Small intestine (tissue), 7 donors: ENCODE measurements around the gene RASL11B. TPM values are rescaled to one million over a fixed set of nuclear protein-coding genes. Genes with fewer than 3 reads are reported as not detected.

ENCODE experiments used
- DNase-seq, 2 donors: peaks; one replicate each; pipeline versions ENCODE4 v3.0.0 to v3.0.0-alpha.2; 2013
- FAIRE-seq: peaks from 2 replicates; lab custom pipeline; 2012; peaks lifted over from hg19 to GRCh38; lab: Jason Lieb, UNC
- H3K27ac ChIP-seq, 3 donors: one replicate each; pipeline ENCODE4 v1.5.1; 2013; ENCODE audit warnings: low read length in 2 of 3, mild to moderate bottlenecking in 2 of 3, control low read depth in 1 of 3, inconsistent platforms in 1 of 3, low read depth in 1 of 3, moderate library complexity in 1 of 3
- H3K27me3 ChIP-seq, 3 donors: one replicate each; pipeline ENCODE4 v1.6.1; 2013; ENCODE audit warnings: low read length in 3 of 3, inconsistent platforms in 1 of 3; ENCODE audit not compliant: control insufficient read depth in 3 of 3, insufficient read depth in 3 of 3
- H3K36me3 ChIP-seq, 3 donors: one replicate each; pipeline ENCODE4 v1.6.1; 2013; ENCODE audit warnings: low read length in 3 of 3, inconsistent platforms in 1 of 3, low read depth in 1 of 3, mild to moderate bottlenecking in 1 of 3, moderate library complexity in 1 of 3; ENCODE audit not compliant: control insufficient read depth in 3 of 3, insufficient read depth in 2 of 3
- H3K4me1 ChIP-seq, 3 donors: one replicate each; pipeline ENCODE4 v1.6.1; 2013; ENCODE audit warnings: low read length in 2 of 3, inconsistent platforms in 1 of 3, low read depth in 1 of 3, mild to moderate bottlenecking in 1 of 3, moderate library complexity in 1 of 3; ENCODE audit not compliant: control insufficient read depth in 3 of 3, insufficient read depth in 2 of 3
- H3K4me3 ChIP-seq, 3 donors: one replicate each; pipeline ENCODE4 v1.5.1; 2013; ENCODE audit warnings: low read length in 3 of 3, control low read depth in 1 of 3, inconsistent platforms in 1 of 3, low read depth in 1 of 3, mild to moderate bottlenecking in 1 of 3, moderate library complexity in 1 of 3
- H3K9me3 ChIP-seq, 2 donors: one replicate each; pipeline ENCODE4 v1.6.1; 2013; ENCODE audit warnings: low read depth in 1 of 2, low read length in 1 of 2; ENCODE audit not compliant: control insufficient read depth in 2 of 2, insufficient read depth in 1 of 2
- WGBS, 3 donors: extraction: QIAGEN DNeasy Blood & Tissue Kit; methylation state at CpG; one replicate each; pipeline ENCODE4 v1.1.7; 2013; 5-methylcytosine and 5-hydroxymethylcytosine counted together
- polyA plus RNA-seq, 4 donors: library from polyadenylated mRNA; stranded (reverse) in 3 of 4; unstranded in 1 of 4; fragments of 200-250 nt in 3 of 4; fragments of 120-200 nt in 1 of 4; gene quantifications; one replicate each; pipeline versions ENCODE4 v1.2.1 to v1.2.3, GENCODE V29; 2013
- donor health status: healthy with polysubstance abuse.
- donor health status: control.
- donor health status: control.
- donor health status: Bipolar disorder and iron deficiency.
- donor health status: healthy.

Gene RASL11B
- polyA plus RNA-seq, 4 donors, result 0.60 to 1.4 TPM; not detected in 2

DNA sequence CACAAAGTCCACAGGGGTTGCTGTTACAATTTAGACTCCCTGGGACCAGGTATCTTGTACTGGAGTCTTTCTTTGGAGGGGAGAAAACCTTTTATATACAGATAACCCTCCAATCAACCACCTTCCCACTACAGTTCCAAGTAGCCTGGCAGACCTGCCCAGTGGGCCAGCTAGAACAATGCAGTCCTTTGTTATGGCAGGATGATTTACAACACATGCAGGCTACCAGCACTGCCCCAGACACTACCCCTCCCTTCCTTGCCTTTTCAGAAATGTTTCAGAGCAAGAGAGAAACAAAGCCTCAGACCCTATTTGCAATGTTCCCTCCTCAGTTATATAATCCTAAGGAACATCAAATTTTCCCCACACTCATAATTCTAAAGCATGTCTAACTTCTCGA lies 11.1 kb downstream of the RASL11B start:
- peak; percentile 27 to 45 for DNase-seq
- FAIRE-seq, result no peak
- no peak overlapping the region for H3K27ac ChIP-seq

DNA sequence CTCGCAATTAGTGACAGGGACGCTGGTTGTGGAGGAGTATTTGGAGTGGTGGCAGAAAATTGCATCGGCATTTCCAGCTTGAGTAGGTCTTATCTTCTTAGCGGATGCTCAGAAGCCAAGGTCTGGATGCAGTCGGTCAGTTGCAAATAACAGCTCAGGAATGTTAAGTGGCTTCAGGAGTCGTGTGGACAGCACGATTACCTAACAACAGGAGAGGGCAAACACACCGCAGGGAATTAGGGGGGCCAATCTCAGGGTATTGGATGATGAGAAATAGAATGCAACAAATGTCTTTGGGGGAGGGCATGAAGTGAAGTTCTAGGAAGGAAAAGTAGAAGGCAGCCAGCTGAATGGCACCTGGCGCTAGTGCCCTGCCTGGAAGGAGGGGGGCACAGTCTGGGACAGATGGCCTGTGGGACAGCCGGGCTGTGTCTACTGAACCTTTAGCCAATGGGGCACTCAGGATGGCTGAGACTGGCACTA lies 11.8 kb downstream of the RASL11B start:
- Histone ChIP-seq H3K4me3 (no peak overlapping the region), H3K27me3 (no peaks in the 10 kb centered on the region), H3K27ac (no peak overlapping the region), H3K36me3 (peaks cover 0 to 10% (median 2%) of the 10 kb centered on the region in 3 donors), H3K4me1 (peaks cover 0 to 7% (median 0%) of the 10 kb centered on the region in 3 donors), H3K9me3 (no peaks in the 10 kb centered on the region)
- FAIRE-seq (no peak), DNase-seq (peak; percentile 16 to 17)
- WGBS, 3 donors, result 18 to 62% (median 50%) methylated on average over 10 of the region's 10 CpGs

More for the DNA sequence above, 11.1 kb downstream of the RASL11B start:
- no peaks in the 10 kb centered on the region for H3K27me3 ChIP-seq
- H3K4me1 ChIP-seq, result peaks cover 0 to 7% (median 0%) of the 10 kb centered on the region in 3 donors
- 16 to 55% (median 49%) methylated on average over 1 of the region's 1 CpG for WGBS, 3 donors
- H3K36me3 ChIP-seq, result peaks cover 0 to 10% (median 2%) of the 10 kb centered on the region in 3 donors
- H3K4me3 ChIP-seq, result no peak overlapping the region
- H3K9me3 ChIP-seq, result no peaks in the 10 kb centered on the region

DNA sequence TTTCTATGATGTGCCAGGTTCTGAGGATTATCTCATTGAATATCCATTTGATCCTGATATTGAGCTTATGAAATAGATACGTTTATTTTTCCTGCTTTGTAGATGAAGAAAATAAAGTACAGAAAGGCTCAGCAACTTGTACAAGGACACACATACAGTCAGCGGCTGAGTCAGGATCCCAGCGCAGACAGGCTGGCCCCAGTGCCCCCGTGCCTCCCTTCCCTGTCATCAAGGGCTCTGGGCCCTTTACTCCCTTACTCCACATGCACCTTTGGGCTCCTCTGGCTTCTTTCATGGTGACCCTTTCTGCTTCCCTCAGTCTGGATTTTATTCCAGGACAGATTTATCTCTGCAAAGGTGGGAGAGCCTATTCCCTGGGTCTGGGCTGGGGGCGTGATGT lies 12.8 kb downstream of the RASL11B start:
- Histone ChIP-seq H3K4me3 (no peak overlapping the region), H3K36me3 (peaks cover 0 to 10% (median 2%) of the 10 kb centered on the region in 3 donors), H3K27ac (no peak overlapping the region), H3K9me3 (no peaks in the 10 kb centered on the region), H3K4me1 (peaks cover 0 to 7% (median 0%) of the 10 kb centered on the region in 3 donors), H3K27me3 (no peaks in the 10 kb centered on the region)
- DNase-seq (no peak), FAIRE-seq (no peak)
- 94 to 97% (median 95%) methylated on average over 5 of the region's 5 CpGs for whole genome bisulfite sequencing, 3 donors

DNA sequence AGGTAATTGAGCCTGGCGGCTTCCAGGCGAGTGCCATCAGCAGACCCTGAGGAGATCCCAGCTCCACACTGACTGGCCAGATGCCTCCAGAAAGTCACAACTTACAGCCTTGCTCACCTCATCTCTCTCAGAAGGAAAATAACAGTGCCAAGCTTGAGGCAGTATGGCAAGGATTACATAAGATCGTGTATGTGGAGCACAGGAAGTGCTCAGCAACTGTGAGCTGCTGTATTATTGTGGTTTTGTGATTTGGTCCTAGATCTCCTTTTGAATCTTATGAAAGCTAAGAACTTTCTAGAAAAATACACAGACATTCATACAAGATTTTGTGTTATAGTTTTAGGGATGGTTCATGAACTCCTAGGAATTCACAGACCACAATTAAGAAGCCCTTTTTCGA lies 14.0 kb downstream of the RASL11B start:
- FAIRE-seq (no peak), DNase-seq (no peak)
- no peak overlapping the region for H3K27ac ChIP-seq
- H3K27me3 ChIP-seq, result no peaks in the 10 kb centered on the region
- H3K4me3 ChIP-seq, result no peak overlapping the region
- H3K9me3 ChIP-seq, result no peaks in the 10 kb centered on the region
- 86 to 91% (median 89%) methylated on average over 4 of the region's 4 CpGs for WGBS, 3 donors
- H3K4me1 ChIP-seq, result peaks cover 0 to 7% (median 0%) of the 10 kb centered on the region in 3 donors
- H3K36me3 ChIP-seq, result peaks cover 0 to 13% (median 0%) of the 10 kb centered on the region in 3 donors

DNA sequence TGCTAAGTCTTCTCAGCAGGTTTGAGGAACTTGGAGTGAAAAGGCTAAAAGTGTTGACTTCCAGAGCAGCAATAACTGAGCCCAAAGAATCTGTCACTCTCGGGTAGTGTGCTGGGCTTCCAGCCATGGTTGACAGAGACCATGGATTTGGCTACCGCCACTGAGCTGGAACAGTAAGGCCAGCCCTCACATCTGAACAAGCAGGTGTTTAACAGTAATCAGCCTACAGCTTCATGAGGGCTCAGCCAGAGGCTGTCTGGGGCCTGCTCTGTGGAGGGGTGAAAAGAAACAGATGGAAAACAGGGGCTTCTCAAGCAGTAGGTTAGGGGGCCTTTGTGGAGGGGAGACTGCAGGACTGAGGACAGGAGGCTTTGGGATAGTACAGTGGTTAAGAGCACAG lies 14.9 kb downstream of the RASL11B start:
- DNase-seq (no peak), FAIRE-seq (no peak)
- Histone ChIP-seq H3K4me1 (peaks cover 0 to 7% (median 0%) of the 10 kb centered on the region in 3 donors), H3K4me3 (no peak overlapping the region), H3K27me3 (no peaks in the 10 kb centered on the region), H3K9me3 (no peaks in the 10 kb centered on the region), H3K27ac (no peak overlapping the region), H3K36me3 (peaks cover 0 to 8% (median 0%) of the 10 kb centered on the region in 3 donors)
- WGBS, 3 donors, result 74 to 89% (median 87%) methylated on average over 2 of the region's 2 CpGs

DNA sequence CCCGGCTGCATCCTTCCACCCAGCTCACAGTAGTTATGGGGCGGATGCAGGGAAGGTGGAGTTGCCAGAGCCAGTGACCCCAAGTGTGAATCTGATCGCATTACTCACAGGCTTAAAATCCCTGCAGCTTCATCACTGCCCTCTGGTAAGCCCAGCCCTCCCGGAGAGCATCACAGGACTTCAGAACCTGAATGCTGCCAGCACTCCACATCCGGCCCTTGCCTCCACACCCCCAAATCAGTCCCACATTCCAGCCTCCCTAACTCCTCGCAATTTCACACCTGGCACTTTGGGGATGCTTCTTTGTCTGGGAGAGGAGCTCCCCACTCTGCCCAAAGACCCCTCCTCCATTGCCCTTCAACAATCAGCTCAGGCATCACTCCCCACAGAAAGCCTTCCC lies 15.6 kb downstream of the RASL11B start:
- 91 to 98% (median 98%) methylated on average over 6 of the region's 6 CpGs for WGBS, 3 donors
- DNase-seq (no peak), FAIRE-seq (no peak)

DNA sequence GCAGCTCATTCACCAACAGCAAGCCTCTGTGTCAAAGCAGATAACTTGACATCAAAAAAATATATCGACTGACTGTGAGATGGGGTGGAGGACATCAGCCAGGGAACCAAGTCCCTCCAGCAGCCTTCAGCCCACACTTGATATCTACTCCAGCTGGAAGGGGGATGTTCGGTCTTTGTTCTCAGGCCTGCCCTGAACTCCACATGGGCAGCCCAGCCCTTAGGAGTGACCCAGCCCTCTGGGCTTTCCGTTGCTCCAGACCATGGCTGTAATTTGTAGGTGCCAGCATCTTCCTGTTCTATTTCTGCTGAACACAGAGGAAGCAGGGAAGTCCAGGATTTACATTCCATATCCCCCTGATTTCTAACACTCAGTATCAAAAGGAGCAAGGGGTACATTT lies 17.4 kb downstream of the RASL11B start:
- Histone ChIP-seq H3K4me1 (no peaks in the 10 kb centered on the region), H3K4me3 (no peak overlapping the region), H3K9me3 (no peaks in the 10 kb centered on the region), H3K36me3 (peaks cover 0 to 9% (median 0%) of the 10 kb centered on the region in 3 donors), H3K27ac (no peak overlapping the region), H3K27me3 (no peaks in the 10 kb centered on the region)
- DNase-seq (no peak), FAIRE-seq (no peak)
- 79 to 90% (median 85%) methylated on average over 3 of the region's 3 CpGs for WGBS, 3 donors

More for the DNA sequence above, 15.6 kb downstream of the RASL11B start:
- H3K36me3 ChIP-seq, result peaks cover 0 to 5% (median 0%) of the 10 kb centered on the region in 3 donors
- no peaks in the 10 kb centered on the region for H3K9me3 ChIP-seq
- H3K27ac ChIP-seq, result no peak overlapping the region
- peaks cover 0 to 7% (median 0%) of the 10 kb centered on the region in 3 donors for H3K4me1 ChIP-seq
- no peak overlapping the region for H3K4me3 ChIP-seq
- no peaks in the 10 kb centered on the region for H3K27me3 ChIP-seq

DNA sequence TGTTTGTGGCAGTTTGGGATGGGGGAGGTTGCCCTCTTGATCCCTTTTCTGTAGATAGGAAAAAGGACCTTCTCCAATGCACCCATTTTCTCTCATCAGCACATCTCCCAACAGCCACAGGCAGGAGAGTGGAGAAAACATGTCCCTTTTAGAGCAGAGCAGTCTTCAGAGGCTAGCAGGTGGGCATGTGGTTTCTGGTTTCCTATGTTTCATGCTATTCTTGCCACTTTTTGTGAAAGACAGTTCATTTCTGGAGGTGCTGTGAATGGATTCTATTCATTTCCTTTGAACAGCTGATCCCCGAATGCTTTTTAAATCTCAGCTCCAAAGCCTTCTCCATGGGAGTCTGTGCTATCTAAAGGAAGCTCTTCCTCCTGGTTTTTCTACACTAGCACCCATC lies 18.9 kb downstream of the RASL11B start:
- 86 to 89% (median 87%) methylated on average over 1 of the region's 1 CpG for whole genome bisulfite sequencing, 3 donors
- Histone ChIP-seq H3K4me1 (no peaks in the 10 kb centered on the region), H3K27me3 (no peaks in the 10 kb centered on the region), H3K9me3 (no peaks in the 10 kb centered on the region), H3K36me3 (peaks cover 0 to 9% (median 0%) of the 10 kb centered on the region in 3 donors), H3K4me3 (no peak overlapping the region), H3K27ac (no peak overlapping the region)
- FAIRE-seq, result no peak
- DNase-seq, result no peak

DNA sequence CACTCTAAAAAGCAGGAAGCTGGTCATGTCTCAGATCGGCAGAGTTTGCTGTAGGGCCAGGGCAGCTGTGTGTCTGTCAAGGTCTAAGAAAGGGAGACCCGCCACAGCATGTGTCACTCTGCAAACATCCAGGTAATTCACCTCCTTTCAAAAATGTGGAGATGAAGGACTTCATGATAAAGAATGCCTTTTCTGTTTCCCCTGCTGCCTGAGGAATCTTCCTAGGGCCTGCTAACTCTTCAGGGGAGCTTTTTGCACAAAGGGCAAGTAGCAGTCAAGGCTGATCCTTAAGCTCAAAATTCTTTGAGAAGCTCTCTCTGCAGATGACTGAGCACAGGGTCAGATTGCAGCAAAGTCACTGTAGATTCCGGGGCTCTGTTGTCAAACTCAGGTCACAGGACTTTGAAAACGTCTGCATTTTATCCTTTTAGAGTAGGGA lies 21.1 kb downstream of the RASL11B start:
- no peak overlapping the region for H3K27ac ChIP-seq
- H3K9me3 ChIP-seq, result peaks cover 0 to 5% of the 10 kb centered on the region in 2 donors
- no peaks in the 10 kb centered on the region for H3K4me1 ChIP-seq
- no peak for DNase-seq
- H3K36me3 ChIP-seq, result peaks cover 0 to 11% (median 0%) of the 10 kb centered on the region in 3 donors
- no peak overlapping the region for H3K4me3 ChIP-seq
- no peaks in the 10 kb centered on the region for H3K27me3 ChIP-seq
- WGBS, 3 donors, result 78 to 88% (median 83%) methylated on average over 4 of the region's 4 CpGs
- FAIRE-seq, result no peak
